Caco-2 (cell line): ENCODE results near the gene RSPO4. TPM values are rescaled to one million over a fixed set of nuclear protein-coding genes. Genes with fewer than 3 reads are reported as not detected.

Experiments
- BruUV-seq: library from RNA; stranded (reverse); fragments of 400-500 nt; replicated peaks from 2 replicates; lab custom pipeline; 2021; lab: Mats Ljungman, UMichigan
- CTCF ChIA-PET: fragments of 300-600 bp; sonication (Branson Sonifier 250); formaldehyde crosslinking; loops from one replicate; lab custom pipeline; 2022; ENCODE audit warnings: antibody characterized with exemption; lab: Charles Lee
- POLR2A ChIA-PET: fragments of 300-600 bp; sonication (Branson Sonifier 250); formaldehyde crosslinking; loops from one replicate; lab custom pipeline; 2022; ENCODE audit warnings: antibody characterized with exemption; lab: Charles Lee
- DNase-seq, 2 experiments: peaks; one replicate each; pipeline versions ENCODE4 v3.0.0 to v3.0.0-alpha.2; 2020 to 2022
- H3K27me3 ChIP-seq: replicated peaks from 2 replicates; pipeline ENCODE4 v1.6.0; 2011; ENCODE audit warnings: low read length; ENCODE audit not compliant: control insufficient read depth, insufficient read depth
- H3K36me3 ChIP-seq: 2 replicates; pipeline ENCODE4 v1.5.1; 2011; ENCODE audit warnings: low read length; ENCODE audit not compliant: control insufficient read depth, insufficient read depth
- H3K4me1 ChIP-seq: fragments of 250-450 bp; sonication (Bioruptor Pico); 2 replicates; pipeline ENCODE4 v1.5.1; 2020; ENCODE audit warnings: mild to moderate bottlenecking
- H3K4me3 ChIP-seq: 2 replicates; pipeline ENCODE4 v1.5.1; 2011; ENCODE audit warnings: low read depth, mild to moderate bottlenecking, control low read depth, low read length
- H3K9me3 ChIP-seq: fragments of 250-450 bp; sonication (Bioruptor Pico); 2 replicates; pipeline ENCODE4 v1.5.1; 2020; ENCODE audit warnings: mild to moderate bottlenecking, moderate library complexity
- H3K27ac Mint-ChIP-seq: one replicate; pipeline ENCODE4 v1.8.0; 2022; ENCODE audit warnings: mixed read lengths; ENCODE audit not compliant: unreplicated experiment
- H3K27me3 Mint-ChIP-seq: one replicate; pipeline ENCODE4 v1.8.0; 2022; ENCODE audit warnings: mixed read lengths; ENCODE audit not compliant: insufficient read depth, unreplicated experiment
- H3K36me3 Mint-ChIP-seq: one replicate; pipeline ENCODE4 v1.8.0; 2022; ENCODE audit warnings: mild to moderate bottlenecking, mixed read lengths; ENCODE audit not compliant: insufficient read depth, unreplicated experiment
- H3K4me1 Mint-ChIP-seq: one replicate; pipeline ENCODE4 v1.8.0; 2022; ENCODE audit warnings: low read depth, mixed read lengths; ENCODE audit not compliant: unreplicated experiment
- H3K4me3 Mint-ChIP-seq: one replicate; pipeline ENCODE4 v1.8.0; 2022; ENCODE audit warnings: mild to moderate bottlenecking, moderate library complexity, mixed read lengths; ENCODE audit not compliant: unreplicated experiment
- H3K9me3 Mint-ChIP-seq: one replicate; pipeline ENCODE4 v1.8.0; 2022; ENCODE audit warnings: mixed read lengths; ENCODE audit not compliant: unreplicated experiment
- CTCF ChIP-seq, 2 experiments: fragments of 200-600 bp in 1 of 2; IDR thresholded peaks; 1 replicate in 1 of 2; 2 replicates in 1 of 2; pipeline versions ENCODE4 v1.5.1 to v1.8.0; 2011 to 2022; ENCODE audit warnings: antibody characterized with exemption in 1 of 2, control low read depth in 1 of 2, inconsistent platforms in 1 of 2, low read depth in 1 of 2, low read length in 1 of 2, mild to moderate bottlenecking in 1 of 2, moderate library complexity in 1 of 2; ENCODE audit not compliant: insufficient read depth in 1 of 2, severe bottlenecking in 1 of 2, unreplicated experiment in 1 of 2
- intact Hi-C: fragments of 100-400 bp; cut with micrococcal nuclease; formaldehyde crosslinking; loops from one replicate; pipeline ENCODE4 v1.10.0; 2022; ENCODE audit not compliant: unreplicated experiment
- total RNA-seq: library from RNA; stranded (reverse); gene quantifications from 2 replicates; pipeline ENCODE4 v1.2.3, GENCODE V29; 2022

Gene RSPO4
- total RNA-seq, 1 experiment from 2014 or later: 0.41 TPM

- peaks cover 4% of the 10 kb centered on the region for H3K27me3 Mint-ChIP-seq
- TF ChIP-seq CTCF (IDR thresholded peaks at IDR 0.05; ENCODE audit: insufficient read depth in 1 of 2, low read depth in 1 of 2, low read length in 1 of 2, severe bottlenecking in 1 of 2, unreplicated experiment in 1 of 2): no peak
- no TSS peak for BruUV-seq
- Histone ChIP-seq H3K4me1 (no peaks in the 10 kb centered on the region), H3K9me3 (no peaks in the 10 kb centered on the region), H3K36me3 (no peaks in the 10 kb centered on the region), H3K27me3 (no peaks in the 10 kb centered on the region), H3K4me3 (no peak overlapping the region)
- CTCF ChIA-PET: no interaction called here
- H3K9me3 Mint-ChIP-seq: no peaks in the 10 kb centered on the region
- no peak overlapping the region for H3K4me3 Mint-ChIP-seq
- POLR2A ChIA-PET: no interaction called here
- H3K27ac Mint-ChIP-seq: no peak overlapping the region
- no peak for DNase-seq
- no peaks in the 10 kb centered on the region for H3K36me3 Mint-ChIP-seq
- no peaks in the 10 kb centered on the region for H3K4me1 Mint-ChIP-seq
- intact Hi-C loops: no loop called here
These were observed 82.6 kb downstream of the RSPO4 start for GRCh38 chr20:919491-919916.

- Mint-ChIP-seq H3K27ac (no peak overlapping the region), H3K9me3 (no peaks in the 10 kb centered on the region), H3K4me3 (no peak overlapping the region), H3K36me3 (no peaks in the 10 kb centered on the region), H3K27me3 (peaks cover 8% of the 10 kb centered on the region), H3K4me1 (no peaks in the 10 kb centered on the region)
- BruUV-seq: no TSS peak
- DNase-seq: no peak
- TF ChIP-seq CTCF (IDR thresholded peaks at IDR 0.05; ENCODE audit: insufficient read depth in 1 of 2, low read depth in 1 of 2, low read length in 1 of 2, severe bottlenecking in 1 of 2, unreplicated experiment in 1 of 2): no peak
- H3K27me3 ChIP-seq: no peaks in the 10 kb centered on the region
- intact Hi-C loops: no loop called here
- ChIA-PET CTCF (no interaction called here), POLR2A (no interaction called here)
- no peak overlapping the region for H3K4me3 ChIP-seq
- no peaks in the 10 kb centered on the region for H3K36me3 ChIP-seq
- no peaks in the 10 kb centered on the region for H3K9me3 ChIP-seq
- H3K4me1 ChIP-seq: no peaks in the 10 kb centered on the region
These were observed 84.7 kb downstream of the RSPO4 start for GRCh38 chr20:917416-917815.

GRCh38 chr20:916825-917224 is 85.3 kb downstream of the RSPO4 start:
- Mint-ChIP-seq H3K4me3 (no peak overlapping the region), H3K9me3 (no peaks in the 10 kb centered on the region)
- H3K27me3 ChIP-seq: no peaks in the 10 kb centered on the region

More at GRCh38 chr20:916825-917224, 85.3 kb downstream of the RSPO4 start:
- H3K27ac Mint-ChIP-seq: no peak overlapping the region
- no peak for DNase-seq
- intact Hi-C loops: no loop called here
- POLR2A ChIA-PET: no interaction called here
- no peaks in the 10 kb centered on the region for H3K4me1 ChIP-seq
- H3K36me3 Mint-ChIP-seq: no peaks in the 10 kb centered on the region
- H3K4me1 Mint-ChIP-seq: no peaks in the 10 kb centered on the region
- CTCF ChIA-PET: interaction anchor here (1.2 kb wide), 1 partner anchor 91 kb away, joined by 3 read pairs; no protein-coding TSS in a partner anchor
- no peaks in the 10 kb centered on the region for H3K36me3 ChIP-seq
- no peak overlapping the region for H3K4me3 ChIP-seq
- peaks cover 8% of the 10 kb centered on the region for H3K27me3 Mint-ChIP-seq
- TF ChIP-seq CTCF (IDR thresholded peaks at IDR 0.05; ENCODE audit: insufficient read depth in 1 of 2, low read depth in 1 of 2, low read length in 1 of 2, severe bottlenecking in 1 of 2, unreplicated experiment in 1 of 2): no peak
- no TSS peak for BruUV-seq
- no peaks in the 10 kb centered on the region for H3K9me3 ChIP-seq
